Measurements from ENCODE around the gene FCGR3A.

The FCGR3A gene

DNA sequence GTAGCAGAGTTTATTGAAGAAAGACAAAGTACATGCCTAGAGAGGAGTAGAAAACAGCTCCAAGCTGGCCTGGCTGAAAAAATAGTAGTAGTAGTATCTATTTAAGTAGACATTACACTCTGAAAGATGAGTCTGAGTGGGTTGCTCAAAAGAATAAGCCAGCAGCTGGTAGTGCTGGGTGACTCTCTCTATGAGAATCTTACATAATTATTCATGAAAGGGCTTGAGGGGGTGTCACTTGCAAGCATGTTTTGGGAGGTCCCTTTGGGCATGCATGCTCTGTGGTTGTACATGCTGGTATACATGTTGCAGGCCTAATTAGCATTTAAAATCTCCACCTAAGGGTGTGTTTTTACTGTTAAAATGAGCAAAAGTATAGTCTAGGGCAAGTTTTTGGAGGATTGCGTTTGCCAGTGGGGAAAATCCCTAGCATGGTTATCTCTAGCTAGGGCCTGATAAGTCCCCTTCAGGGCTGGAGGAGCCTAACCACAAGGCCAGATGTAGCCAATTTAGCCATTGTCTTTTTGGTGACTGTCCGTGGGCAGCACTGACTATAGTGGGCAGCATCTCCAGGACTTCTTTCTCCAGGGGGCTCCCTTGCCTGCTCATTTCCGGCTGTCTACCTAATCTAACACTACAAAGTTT lies 55.4 kb downstream of the FCGR3A start:
- DNase-seq (ENCODE audit: insufficient read length, low spot score) (no peak), FAIRE-seq (no peak)
- TF ChIP-seq POLR2A (IDR thresholded peaks at IDR 0.05; ENCODE audit: low read depth, low read length): no peak

DNA sequence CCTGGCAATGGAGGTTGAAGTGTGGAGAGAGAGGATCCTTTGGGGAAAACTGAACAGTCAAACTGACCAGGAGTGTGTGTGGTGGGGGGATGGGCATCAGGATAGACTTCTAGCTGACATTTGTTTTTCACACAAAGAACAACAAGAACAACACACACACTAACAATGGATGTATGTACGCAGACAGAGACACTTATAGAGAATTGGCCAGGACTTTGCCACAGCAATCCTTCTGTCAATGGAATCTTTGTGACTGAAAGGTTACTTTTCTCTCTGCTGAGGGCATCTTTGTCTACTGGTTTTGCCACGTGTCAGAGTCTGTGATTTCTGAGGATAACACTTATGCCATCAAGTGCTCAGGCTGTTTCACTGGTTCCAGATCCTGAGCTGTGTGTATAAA lies 56.8 kb downstream of the FCGR3A start:
- FAIRE-seq: no peak
- TF ChIP-seq POLR2A (IDR thresholded peaks at IDR 0.05; ENCODE audit: low read depth, low read length): no peak

More for the DNA sequence above, 56.8 kb downstream of the FCGR3A start:
- no peak for DNase-seq (ENCODE audit: insufficient read length, low spot score)

Data from H54 (cell line).